ACC112 (cell line): Measurements from ENCODE around the gene UBN2.
"Not testable (repeated sequence)": the region's sequence is repeated elsewhere in the genome, so short reads cannot be mapped to it uniquely, and the experiment has no call there.

Experiments used
- H2AFZ ChIP-seq: fragments of 200-600 bp; sonication (generic); one replicate; pipeline ENCODE4 v1.6.0; 2017; ENCODE audit warnings: antibody characterized with exemption, low read length; ENCODE audit not compliant: unreplicated experiment
- H3K27ac ChIP-seq: fragments of 200-600 bp; sonication (generic); 2 replicates; pipeline ENCODE4 v1.5.1; 2014; ENCODE audit warnings: low read depth, mild to moderate bottlenecking, antibody characterized with exemption, low read length, moderate library complexity
- H3K27me3 ChIP-seq: fragments of 200-600 bp; sonication (generic); 2 replicates; pipeline ENCODE4 v1.6.1; 2014; ENCODE audit warnings: mild to moderate bottlenecking, antibody characterized with exemption, low read length, moderate library complexity, mixed read lengths; ENCODE audit not compliant: insufficient read depth
- H3K36me3 ChIP-seq: fragments of 200-600 bp; sonication (generic); 2 replicates; pipeline ENCODE4 v1.6.1; 2016; ENCODE audit warnings: mild to moderate bottlenecking, antibody characterized with exemption, low read length, moderate library complexity, mixed read lengths; ENCODE audit not compliant: insufficient read depth
- H3K4me1 ChIP-seq: fragments of 200-600 bp; sonication (generic); one replicate; pipeline ENCODE4 v1.6.1; 2016; ENCODE audit warnings: low read length, mixed read lengths; ENCODE audit not compliant: insufficient read depth, unreplicated experiment, control insufficient read depth
- H3K4me3 ChIP-seq: fragments of 200-600 bp; sonication (generic); 2 replicates; pipeline ENCODE4 v1.5.1; 2014; ENCODE audit warnings: mild to moderate bottlenecking, low read depth, low read length
- H3K79me2 ChIP-seq: fragments of 200-600 bp; sonication (generic); one replicate; pipeline ENCODE4 v1.6.0; 2016; ENCODE audit warnings: low read length; ENCODE audit not compliant: control insufficient read depth, unreplicated experiment, insufficient read depth

The UBN2 gene

DNA sequence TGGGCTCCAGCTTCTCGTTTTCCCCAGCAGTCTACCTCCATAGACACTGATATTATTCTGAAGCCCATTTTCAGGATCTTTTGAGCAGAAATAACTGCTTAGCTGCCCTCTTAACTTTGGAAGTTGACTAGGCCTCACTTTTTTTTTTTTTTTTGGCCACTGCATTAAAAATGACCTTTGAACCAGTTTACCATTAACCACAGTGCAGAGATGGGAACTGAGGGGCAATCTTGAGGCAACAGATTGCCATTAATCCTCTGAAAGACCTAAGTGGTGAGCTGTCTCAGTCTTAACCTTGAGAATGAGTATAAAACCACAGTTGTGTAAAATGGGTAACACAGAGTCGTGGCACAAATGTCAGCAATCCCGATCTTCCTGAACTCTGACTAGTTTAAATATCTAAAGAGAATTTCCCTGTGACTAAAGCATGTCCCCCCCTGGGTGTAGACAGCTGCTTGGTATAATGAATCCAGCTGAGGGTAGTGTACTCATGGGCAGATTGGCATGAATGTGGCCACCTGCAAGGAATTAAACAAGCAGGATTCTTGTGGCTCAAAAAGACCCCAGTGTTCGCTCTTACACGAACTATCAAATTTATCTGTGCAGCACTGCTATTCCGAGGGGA lies 64.0 kb downstream of the UBN2 start:
- Histone ChIP-seq H3K4me3 (no peak overlapping the region), H3K4me1 (no peaks in the 10 kb centered on the region)

DNA sequence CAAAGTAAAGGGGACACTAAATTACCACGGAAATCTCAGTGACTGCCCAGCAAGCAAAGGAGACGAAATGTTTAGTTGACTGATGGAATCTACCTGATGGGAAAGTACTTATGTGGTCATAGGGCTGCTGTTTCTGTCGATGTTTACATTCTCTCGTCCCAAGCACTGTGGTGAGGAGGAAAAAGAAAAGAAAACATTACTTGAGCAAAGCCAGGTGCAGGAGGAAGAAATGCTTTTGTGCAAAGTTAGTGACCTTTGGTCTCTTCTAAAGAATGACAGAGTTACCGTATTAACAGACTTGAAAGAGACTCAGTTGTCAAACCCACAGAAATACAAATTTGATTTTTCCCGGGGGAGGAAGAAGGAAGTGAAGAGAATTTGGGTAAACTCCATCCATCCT lies 66.8 kb downstream of the UBN2 start:
- H3K4me3 ChIP-seq = no peak overlapping the region
- H3K27me3 ChIP-seq = no peaks in the 10 kb centered on the region
- H2AFZ ChIP-seq = no peak overlapping the region
- H3K79me2 ChIP-seq = no peaks in the 10 kb centered on the region
- no peaks in the 10 kb centered on the region; the same call in 1 of the 2 replicates for H3K36me3 ChIP-seq
- H3K4me1 ChIP-seq = no peaks in the 10 kb centered on the region
- no peak overlapping the region for H3K27ac ChIP-seq

More for the DNA sequence above, 64.0 kb downstream of the UBN2 start:
- Histone ChIP-seq H3K79me2 (no peaks in the 10 kb centered on the region), H2AFZ (no peak overlapping the region), H3K27ac (no peak overlapping the region), H3K27me3 (no peaks in the 10 kb centered on the region), H3K36me3 (no peaks in the 10 kb centered on the region; the same call in 1 of the 2 replicates)

DNA sequence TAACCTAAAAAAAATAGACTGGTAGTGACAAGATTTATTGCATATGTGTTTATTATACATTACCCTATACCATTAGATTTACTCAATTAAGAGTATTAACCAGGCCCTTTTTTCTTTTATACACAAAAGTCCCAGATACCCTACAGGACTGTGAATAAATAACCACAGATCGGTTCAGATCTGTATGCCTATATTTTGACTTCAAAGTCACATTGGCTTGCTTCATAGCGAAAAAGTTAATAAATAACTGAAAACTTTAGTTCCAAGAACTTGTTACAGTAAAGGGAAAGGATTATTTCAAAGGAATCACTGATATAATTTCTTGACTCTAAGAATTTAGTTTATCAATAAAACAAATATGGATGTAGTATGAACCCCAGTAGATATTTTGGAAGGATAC lies 68.3 kb downstream of the UBN2 start:
- Histone ChIP-seq H3K4me3 (no peak overlapping the region), H2AFZ (no peak overlapping the region), H3K36me3 (no peaks in the 10 kb centered on the region), H3K4me1 (no peaks in the 10 kb centered on the region), H3K79me2 (no peaks in the 10 kb centered on the region), H3K27me3 (no peaks in the 10 kb centered on the region), H3K27ac (no peak overlapping the region)

DNA sequence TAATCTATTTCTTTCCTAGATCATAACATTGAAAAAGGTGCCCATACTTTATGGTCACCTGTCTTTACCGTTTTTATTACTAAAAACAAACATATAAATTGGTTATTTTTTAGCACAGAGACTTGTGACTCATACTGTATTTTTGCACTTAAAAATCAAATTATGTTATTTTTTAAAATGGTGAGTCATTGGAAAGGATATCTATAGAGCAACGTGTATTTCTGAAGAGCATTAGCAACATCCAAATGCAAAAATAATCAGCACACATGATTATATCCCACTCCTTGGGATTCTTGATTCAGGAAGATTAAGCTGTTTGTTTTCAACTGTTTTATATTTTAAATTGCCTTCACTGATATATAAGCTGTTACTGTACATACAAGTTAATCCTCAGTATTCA lies 69.4 kb downstream of the UBN2 start:
- Histone ChIP-seq H2AFZ (no peak overlapping the region), H3K27ac (no peak overlapping the region), H3K27me3 (no peaks in the 10 kb centered on the region), H3K4me1 (no peaks in the 10 kb centered on the region), H3K79me2 (no peaks in the 10 kb centered on the region), H3K4me3 (no peak overlapping the region), H3K36me3 (no peaks in the 10 kb centered on the region)

DNA sequence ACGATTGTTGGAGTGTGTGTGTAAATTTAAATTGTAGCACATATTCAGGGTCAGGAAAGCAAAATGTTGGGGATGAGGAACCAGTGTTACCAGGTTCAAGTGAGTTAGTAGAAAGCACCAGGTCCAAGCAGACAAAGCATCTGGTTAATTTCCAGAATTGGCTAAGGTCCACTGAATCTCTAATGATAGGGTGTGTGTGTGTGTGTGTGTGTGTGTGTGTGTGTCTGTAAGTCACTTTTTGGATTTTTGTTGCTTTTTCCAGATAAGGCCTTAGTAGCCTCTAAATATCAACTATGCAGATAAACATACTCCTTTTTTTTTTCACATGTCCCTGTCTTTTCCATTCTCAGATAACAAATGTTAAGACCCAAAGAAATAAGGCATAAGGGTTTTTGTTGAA lies 73.5 kb downstream of the UBN2 start:
- Histone ChIP-seq H2AFZ (no peak overlapping the region), H3K4me3 (no peak overlapping the region), H3K27me3 (no peaks in the 10 kb centered on the region)

DNA sequence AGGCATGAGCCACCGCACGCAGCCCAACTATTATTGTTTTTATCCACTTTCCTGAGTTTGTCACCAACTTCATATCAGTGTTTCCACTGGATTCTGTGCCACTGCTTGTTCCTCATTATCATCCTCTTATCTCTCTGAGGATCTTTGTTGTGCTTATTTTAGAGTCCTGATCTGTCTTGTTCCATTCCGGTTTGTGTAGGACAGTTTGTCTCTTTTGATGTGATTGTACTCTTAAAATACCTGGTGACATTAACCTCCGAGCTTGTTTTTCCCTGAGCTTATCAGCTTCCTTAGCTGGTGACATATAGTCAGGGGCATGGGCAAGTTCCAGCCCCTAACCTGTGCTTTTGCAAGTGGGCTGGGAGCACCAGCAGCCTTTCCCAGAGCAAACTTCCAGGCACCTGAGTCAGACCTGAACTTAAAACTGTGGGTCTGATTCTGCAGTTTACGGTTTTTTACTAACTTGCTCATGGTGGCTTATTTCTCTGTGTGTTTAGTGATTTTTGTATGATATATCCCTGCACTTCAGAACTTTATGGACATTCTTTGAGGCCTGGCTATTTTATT lies 87.0 kb downstream of the UBN2 start:
- Histone ChIP-seq H3K4me3 (no peak overlapping the region), H3K27me3 (no peaks in the 10 kb centered on the region), H3K27ac (no peak overlapping the region), H3K4me1 (no peaks in the 10 kb centered on the region), H3K36me3 (no peaks in the 10 kb centered on the region), H2AFZ (no peak overlapping the region), H3K79me2 (no peaks in the 10 kb centered on the region)

More for the DNA sequence above, 73.5 kb downstream of the UBN2 start:
- Histone ChIP-seq H3K27ac (no peak overlapping the region), H3K79me2 (no peaks in the 10 kb centered on the region), H3K36me3 (no peaks in the 10 kb centered on the region), H3K4me1 (no peaks in the 10 kb centered on the region)

DNA sequence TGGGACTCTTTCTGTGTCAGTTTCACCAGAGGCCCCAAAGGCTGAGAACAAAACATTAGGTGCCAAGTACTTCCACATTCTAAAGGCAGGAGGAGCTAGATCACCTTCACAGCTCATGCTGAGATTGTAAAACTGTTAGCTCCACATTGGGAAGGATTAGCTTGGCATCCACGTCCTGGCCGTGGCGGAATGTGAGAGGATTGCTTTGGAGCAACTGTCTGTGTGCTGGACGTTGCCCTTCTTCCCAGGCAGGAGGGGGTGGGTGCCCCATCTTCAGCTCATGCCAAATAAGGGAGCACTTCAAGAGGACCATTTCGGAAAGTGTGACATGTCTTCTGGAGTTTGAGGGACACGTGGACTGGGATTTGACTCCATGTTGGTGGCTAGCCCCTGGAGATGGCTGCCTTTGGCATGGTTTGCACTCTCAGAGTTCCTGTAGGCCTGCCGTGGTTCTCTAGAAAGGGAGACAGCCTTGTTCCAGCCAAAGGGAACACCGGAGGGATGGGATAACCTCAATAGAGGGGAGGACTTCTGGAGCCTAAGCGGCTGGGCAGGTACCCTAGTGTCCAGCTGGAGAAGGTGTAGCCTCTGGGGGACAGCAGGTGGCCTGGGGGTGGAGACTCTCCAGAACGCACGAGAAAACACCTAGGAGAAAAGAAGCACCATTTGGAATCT lies 90.2 kb downstream of the UBN2 start:
- H3K27ac ChIP-seq = no peak overlapping the region
- no peaks in the 10 kb centered on the region for H3K4me1 ChIP-seq
- H3K36me3 ChIP-seq = no peaks in the 10 kb centered on the region
- no peak overlapping the region for H3K4me3 ChIP-seq
- H3K79me2 ChIP-seq = no peaks in the 10 kb centered on the region
- H2AFZ ChIP-seq = peak overlapping the region; percentile 50
- H3K27me3 ChIP-seq = no peaks in the 10 kb centered on the region

DNA sequence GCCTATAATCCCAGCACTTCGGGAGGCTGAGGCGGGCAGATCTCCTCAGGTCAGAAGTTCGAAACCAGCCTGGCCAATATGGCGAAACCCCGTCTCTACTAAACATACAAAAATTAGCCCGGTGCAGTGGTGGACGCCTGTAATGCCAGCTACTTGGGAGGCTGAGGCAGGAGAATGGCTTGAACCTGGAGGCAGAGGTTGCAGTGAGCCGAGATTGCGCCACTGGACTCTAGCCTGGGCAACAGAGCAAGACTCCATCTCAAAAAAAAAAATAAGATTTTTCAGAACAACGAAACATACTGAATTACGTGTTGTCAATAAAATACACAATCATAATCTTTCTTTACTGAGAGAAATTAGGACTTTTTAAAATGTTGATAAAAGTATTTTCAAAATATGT lies 93.7 kb downstream of the UBN2 start:
- H3K27ac ChIP-seq, H3K27me3 ChIP-seq, H3K4me3 ChIP-seq, H3K36me3 ChIP-seq, H2AFZ ChIP-seq, H3K79me2 ChIP-seq: not testable (repeated sequence)
- H3K4me1 ChIP-seq = peaks cover 14% of the 10 kb centered on the region

DNA sequence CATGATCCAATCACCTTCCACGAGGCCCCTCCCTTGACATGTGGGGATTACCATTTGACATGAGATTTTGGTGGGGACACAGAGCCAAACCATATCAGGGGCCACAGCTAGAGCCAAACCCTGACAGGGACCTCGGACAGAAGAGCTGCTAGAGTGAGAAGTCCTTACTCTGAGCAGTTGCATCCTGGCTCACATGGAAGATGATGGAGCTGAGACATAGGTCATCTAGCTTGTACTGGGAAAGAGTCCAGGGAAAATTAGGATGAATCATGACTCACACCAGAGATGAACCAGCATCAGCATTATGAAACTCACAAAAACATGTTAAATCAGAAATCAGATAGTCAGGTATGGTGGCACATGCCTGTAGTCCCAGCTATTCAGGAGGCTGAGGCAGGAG lies 97.3 kb downstream of the UBN2 start:
- no peak overlapping the region for H2AFZ ChIP-seq
- peaks cover 14% of the 10 kb centered on the region for H3K4me1 ChIP-seq
- H3K27me3 ChIP-seq = no peaks in the 10 kb centered on the region
- no peak overlapping the region for H3K4me3 ChIP-seq
- H3K79me2 ChIP-seq = no peaks in the 10 kb centered on the region
- H3K36me3 ChIP-seq = no peaks in the 10 kb centered on the region
- no peak overlapping the region for H3K27ac ChIP-seq

DNA sequence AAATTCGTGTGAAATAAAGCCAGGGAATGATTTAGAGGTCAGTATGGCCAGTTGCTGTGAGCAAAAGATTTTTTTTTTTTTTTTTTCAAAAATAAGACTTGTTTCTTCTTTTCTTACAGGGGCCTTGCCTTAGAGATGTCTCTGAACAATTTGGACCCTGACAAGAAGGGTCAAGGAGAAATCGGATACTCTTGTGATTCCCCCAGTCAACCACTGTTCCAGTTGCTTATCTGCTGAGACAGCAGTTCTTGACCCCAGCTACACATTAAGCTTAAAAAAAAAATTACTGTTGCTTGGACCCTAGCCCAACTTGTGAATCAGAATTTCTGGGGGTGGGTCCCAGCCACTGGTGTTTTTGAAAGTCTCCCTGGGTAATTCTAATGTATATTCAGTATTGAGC lies 98.1 kb downstream of the UBN2 start:
- Histone ChIP-seq H3K27ac (no peak overlapping the region), H3K4me1 (peaks cover 14% of the 10 kb centered on the region), H3K4me3 (no peak overlapping the region), H3K27me3 (no peaks in the 10 kb centered on the region), H2AFZ (no peak overlapping the region), H3K79me2 (no peaks in the 10 kb centered on the region), H3K36me3 (no peaks in the 10 kb centered on the region)
